Natural killer cell treated with Interleukin-12 subunit alpha and Interleukin-12 subunit beta and Interleukin-15 and Interleukin-18, amount 100 ng/mL, for 72 hours (primary cell): ENCODE data around the gene NDUFB6. TPM values are rescaled to one million over a fixed set of nuclear protein-coding genes. Genes with fewer than 3 reads are reported as not detected.
"Not testable (repeated sequence)": the region's sequence is repeated elsewhere in the genome, so short reads cannot be mapped to it uniquely, and the experiment has no call there.

Experiments
- ATAC-seq, 2 donors: fragments of 150-1000 bp; cut with Tn5 transposase in 1 of 2; sonication (Bioruptor Pico), chemical (Tn5 transposase) in 1 of 2; 2 replicates each; pipeline ENCODE4 v1.10.0; 2021
- DNase-seq: peaks from one replicate; pipeline ENCODE4 v3.0.0; 2022; ENCODE audit warnings: low spot score
- H3K27ac Mint-ChIP-seq, 2 donors: 1 replicate in 1 of 2; 2 replicates in 1 of 2; pipeline ENCODE4 v1.8.0; 2022; ENCODE audit warnings: mixed read lengths in 2 of 2, mild to moderate bottlenecking in 1 of 2, moderate library complexity in 1 of 2
- H3K27me3 Mint-ChIP-seq, 2 donors: 1 replicate in 1 of 2; 2 replicates in 1 of 2; pipeline ENCODE4 v1.8.0; 2022; ENCODE audit warnings: mixed read lengths in 2 of 2
- H3K36me3 Mint-ChIP-seq: one replicate; pipeline ENCODE4 v1.8.0; 2022; ENCODE audit warnings: mixed read lengths
- H3K4me1 Mint-ChIP-seq, 2 donors: 1 replicate in 1 of 2; 2 replicates in 1 of 2; pipeline ENCODE4 v1.8.0; 2022; ENCODE audit warnings: low read depth in 2 of 2, mixed read lengths in 2 of 2, mild to moderate bottlenecking in 1 of 2
- H3K4me3 Mint-ChIP-seq: one replicate; pipeline ENCODE4 v1.8.0; 2022; ENCODE audit warnings: mixed read lengths
- H3K9me3 Mint-ChIP-seq: 2 replicates; pipeline ENCODE4 v1.8.0; 2022; ENCODE audit warnings: mixed read lengths
- total RNA-seq, 2 donors: library from RNA; stranded (reverse); gene quantifications; one replicate each; pipeline ENCODE4 v1.2.3, GENCODE V29; 2022

Gene NDUFB6
- total RNA-seq: 10 to 100 TPM; 28.9 to 33.8 TPM

DNA sequence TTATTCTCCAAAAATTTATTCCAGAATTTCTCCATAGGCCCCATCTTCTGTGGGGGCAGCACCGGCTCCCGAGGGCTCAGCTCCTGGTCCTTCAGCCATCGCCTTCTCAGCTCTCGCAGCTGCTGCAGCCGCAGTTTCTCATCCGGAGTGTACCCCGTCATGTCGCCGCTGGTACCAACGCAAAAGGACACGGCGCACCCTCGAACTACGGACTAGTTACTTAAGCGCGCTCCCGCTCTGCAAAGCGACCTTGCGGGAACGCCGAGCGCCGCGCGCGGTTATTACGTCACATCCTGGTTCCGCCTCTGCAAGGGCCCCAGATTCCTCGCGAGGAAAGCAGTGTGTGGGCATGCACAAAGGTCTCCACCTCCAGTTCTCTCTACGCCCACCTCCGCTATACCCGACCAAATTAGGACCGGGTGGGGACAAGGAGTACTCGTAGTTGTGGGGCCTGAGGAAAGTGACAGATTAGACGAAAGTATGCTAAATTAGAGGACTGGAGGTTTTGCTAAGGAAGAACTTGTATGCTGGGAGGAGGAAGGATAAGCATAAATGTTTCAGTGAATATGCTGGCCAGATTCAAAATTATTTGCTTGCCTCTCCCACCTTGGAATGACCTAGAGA, at the start of gene NDUFB6:
TSS of gene NDUFB6 (minus strand) at position 260 of the 624 bp plus-strand sequence. CDS start at position 161, 99 bp downstream.
- H3K27ac Mint-ChIP-seq: peak within 1 kb of the TSS; percentile 90 to 99
- no peaks in the 10 kb centered on the region for H3K9me3 Mint-ChIP-seq
- H3K4me1 Mint-ChIP-seq: peaks cover 16 to 27% of the 10 kb centered on the region in 2 donors
- peak; percentile 96 for DNase-seq
- H3K27me3 Mint-ChIP-seq: peaks cover 5% of the 10 kb centered on the region in 2 donors
- peak; percentile 93 to 96 for ATAC-seq
- H3K36me3 Mint-ChIP-seq: peaks cover 3% of the 10 kb centered on the region
- H3K4me3 Mint-ChIP-seq: peak within 1 kb of the TSS; percentile 97

DNA sequence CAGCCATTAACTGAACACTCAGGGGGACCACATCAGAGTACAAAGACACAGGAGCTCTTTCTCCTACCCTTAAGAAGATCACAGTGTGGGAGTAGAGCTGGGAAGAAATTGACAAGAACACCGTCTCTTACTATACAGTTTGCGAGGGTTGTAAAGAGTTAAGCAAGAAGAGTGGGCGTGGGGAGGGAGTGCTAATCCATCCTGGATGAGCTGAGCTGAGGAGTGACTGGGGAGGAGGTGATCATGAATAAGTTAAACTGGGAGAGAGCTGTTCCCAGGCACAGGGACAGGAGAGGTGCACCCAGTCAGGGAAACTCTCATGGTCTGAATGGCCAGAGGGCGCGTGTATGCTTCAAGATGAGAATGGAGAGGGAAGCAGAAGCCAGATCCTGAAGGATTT, 45.3 kb upstream of the NDUFB6 start:
- Mint-ChIP-seq H3K4me3 (no peak overlapping the region), H3K27ac (no peak overlapping the region), H3K36me3 (no peaks in the 10 kb centered on the region), H3K27me3 (peaks cover 24 to 35% of the 10 kb centered on the region in 2 donors), H3K4me1 (no peaks in the 10 kb centered on the region), H3K9me3 (no peaks in the 10 kb centered on the region)
- no peak for DNase-seq
- no peak for ATAC-seq

DNA sequence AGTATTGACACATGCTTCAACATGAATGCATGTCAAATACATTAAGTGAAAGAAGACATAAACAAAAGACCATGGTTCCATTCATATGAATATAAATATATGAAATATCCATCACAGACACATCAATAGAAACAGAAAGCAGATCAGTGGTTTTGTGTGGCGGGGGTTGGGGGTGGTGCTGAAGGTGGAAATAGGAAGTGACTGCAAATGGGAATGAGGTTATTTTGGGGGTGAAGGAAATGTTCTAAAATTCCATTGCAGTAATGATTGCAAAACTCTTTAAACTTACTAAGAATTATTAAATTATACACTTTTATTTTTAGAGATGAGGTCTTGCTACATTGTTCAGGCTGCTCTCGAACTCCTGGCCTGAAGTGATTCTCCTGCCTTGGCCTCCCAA, 33.9 kb upstream of the NDUFB6 start:
- Mint-ChIP-seq H3K4me3 (no peak overlapping the region), H3K36me3 (no peaks in the 10 kb centered on the region), H3K4me1 (no peaks in the 10 kb centered on the region), H3K9me3 (no peaks in the 10 kb centered on the region), H3K27me3 (peaks cover 25 to 37% of the 10 kb centered on the region in 2 donors), H3K27ac (no peak overlapping the region)
- ATAC-seq: no peak
- DNase-seq: no peak

DNA sequence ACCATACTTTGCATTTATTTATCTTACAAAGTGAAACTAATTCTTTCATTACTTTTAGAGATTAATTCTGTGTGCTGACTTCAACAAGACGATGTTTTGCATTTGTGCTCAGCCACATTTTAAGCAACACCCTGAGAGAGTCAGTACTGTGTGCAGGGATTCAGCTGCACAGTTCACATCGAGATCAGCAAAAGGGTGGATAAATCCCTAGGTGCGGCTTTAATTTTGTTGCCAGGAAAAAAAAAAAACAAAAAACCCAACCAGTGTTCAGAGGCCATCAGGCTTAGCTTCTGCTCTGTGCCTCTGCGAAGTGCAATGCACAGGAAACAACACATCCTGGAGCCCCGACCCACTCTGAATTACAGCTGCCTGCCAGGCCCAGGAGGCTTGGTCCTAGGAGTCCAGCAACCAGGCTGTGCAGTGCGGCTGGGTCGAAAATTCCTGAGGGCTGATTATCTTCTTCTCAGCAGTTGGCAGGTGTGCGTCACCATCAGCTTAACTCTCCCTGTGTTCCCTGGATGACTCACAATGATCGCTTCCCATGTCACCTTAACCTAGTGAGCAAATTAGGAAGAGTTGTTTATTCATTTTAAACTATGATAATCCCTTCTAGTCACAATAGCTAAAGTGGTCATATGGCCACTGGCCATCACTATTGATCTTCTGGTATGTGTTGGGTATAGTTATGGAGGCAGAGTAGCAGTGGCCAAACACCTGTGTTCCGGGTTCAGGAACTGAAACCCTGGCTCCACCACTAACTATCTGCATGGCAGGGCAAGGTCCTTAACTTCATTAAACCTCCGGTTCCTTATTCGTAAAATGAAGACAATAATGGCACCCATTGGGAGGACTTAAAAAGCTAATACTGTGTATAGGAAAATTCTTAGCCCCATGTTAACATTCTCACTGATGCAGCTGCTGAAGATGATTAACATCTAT, 31.2 kb upstream of the NDUFB6 start:
- H3K4me1 Mint-ChIP-seq: no peaks in the 10 kb centered on the region
- no peak overlapping the region for H3K27ac Mint-ChIP-seq
- peaks cover 31 to 55% of the 10 kb centered on the region in 2 donors for H3K27me3 Mint-ChIP-seq
- ATAC-seq: no peak
- H3K9me3 Mint-ChIP-seq: no peaks in the 10 kb centered on the region
- no peak for DNase-seq
- no peaks in the 10 kb centered on the region for H3K36me3 Mint-ChIP-seq
- H3K4me3 Mint-ChIP-seq: no peak overlapping the region

DNA sequence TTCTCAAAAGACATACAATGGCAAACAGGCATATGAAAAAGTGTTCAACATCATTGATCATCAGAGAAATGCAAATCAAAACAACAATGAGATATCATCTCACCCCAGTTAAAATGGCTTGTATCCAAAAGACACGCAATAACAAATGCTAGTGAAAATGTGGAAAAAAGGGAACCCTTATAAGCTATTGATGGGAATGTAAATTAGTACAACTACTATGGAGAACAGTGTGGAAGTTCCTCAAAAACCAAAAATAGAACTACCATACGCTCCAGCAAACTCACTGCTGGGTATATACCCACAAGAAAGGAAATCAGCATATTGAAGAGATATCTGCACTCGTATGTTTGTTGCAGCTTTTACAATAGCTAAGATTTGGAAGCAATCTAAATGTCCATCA, 26.1 kb upstream of the NDUFB6 start:
- not testable (repeated sequence) for H3K4me1 Mint-ChIP-seq, H3K9me3 Mint-ChIP-seq, ATAC-seq, H3K27ac Mint-ChIP-seq, H3K4me3 Mint-ChIP-seq, DNase-seq, H3K36me3 Mint-ChIP-seq
- peaks cover 31 to 48% of the 10 kb centered on the region in 2 donors for H3K27me3 Mint-ChIP-seq

DNA sequence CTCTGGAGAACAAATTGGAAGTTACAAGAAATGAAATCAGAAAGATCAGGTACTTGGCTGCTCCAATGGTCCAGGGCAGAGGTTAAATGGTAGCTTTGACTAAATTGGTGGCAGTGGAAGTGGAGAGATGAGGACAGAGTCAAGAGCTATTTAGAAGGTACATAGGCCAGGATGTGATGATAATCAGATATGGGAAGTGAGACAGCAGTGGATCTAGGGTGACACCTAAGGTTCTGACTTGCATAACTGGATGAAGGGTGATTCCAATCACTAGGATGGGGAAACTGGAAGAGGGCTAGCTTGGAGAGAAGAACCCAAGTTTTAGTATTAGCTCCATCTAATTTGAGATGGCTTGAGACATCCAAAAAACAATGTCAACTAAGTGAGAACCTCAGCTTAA, 24.0 kb upstream of the NDUFB6 start:
- ATAC-seq (no peak), DNase-seq (no peak)
- Mint-ChIP-seq H3K9me3 (peaks cover 7% of the 10 kb centered on the region), H3K4me3 (no peak overlapping the region), H3K27ac (no peak overlapping the region), H3K4me1 (no peaks in the 10 kb centered on the region), H3K36me3 (no peaks in the 10 kb centered on the region), H3K27me3 (peaks cover 24 to 43% of the 10 kb centered on the region in 2 donors)

DNA sequence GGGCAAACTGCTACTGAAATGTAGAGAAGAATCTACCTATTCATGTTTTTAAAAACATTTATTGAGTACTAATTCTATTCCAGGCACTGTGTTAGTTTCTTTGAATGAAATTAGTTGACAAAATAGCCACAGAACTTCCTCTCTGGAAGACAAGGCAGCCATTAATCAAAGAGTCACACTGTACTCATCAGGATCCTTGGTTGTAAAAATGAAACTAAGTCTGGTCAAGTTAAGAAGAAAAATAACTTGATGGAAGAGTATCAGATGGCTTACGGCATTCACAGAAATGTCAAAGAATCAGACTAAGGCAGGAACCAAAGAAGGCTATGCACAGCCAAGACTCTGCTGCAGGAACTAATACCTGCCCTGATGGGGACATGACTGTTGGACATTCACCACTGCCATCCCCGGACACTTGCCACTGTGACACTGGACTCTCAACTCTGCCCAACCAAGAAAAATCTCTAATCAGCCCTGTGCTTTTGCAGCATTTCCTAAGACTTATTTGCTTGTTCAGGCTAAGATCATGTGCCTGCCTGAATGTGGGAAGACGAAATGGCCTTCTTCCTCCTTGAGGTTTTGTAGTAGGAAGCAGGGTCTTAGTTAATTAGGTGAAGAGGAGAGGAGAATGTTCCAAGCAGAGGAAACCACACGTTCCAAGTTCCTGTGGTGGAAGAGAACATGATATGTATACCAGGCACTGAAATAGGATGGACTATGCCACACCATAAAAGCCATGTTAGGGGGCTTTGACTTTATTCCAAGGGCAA, 23.3 kb upstream of the NDUFB6 start:
- ATAC-seq: no peak
- Mint-ChIP-seq H3K9me3 (peaks cover 7% of the 10 kb centered on the region), H3K4me1 (no peaks in the 10 kb centered on the region), H3K4me3 (no peak overlapping the region), H3K27me3 (peaks cover 24 to 43% of the 10 kb centered on the region in 2 donors), H3K27ac (no peak overlapping the region), H3K36me3 (no peaks in the 10 kb centered on the region)
- no peak for DNase-seq

DNA sequence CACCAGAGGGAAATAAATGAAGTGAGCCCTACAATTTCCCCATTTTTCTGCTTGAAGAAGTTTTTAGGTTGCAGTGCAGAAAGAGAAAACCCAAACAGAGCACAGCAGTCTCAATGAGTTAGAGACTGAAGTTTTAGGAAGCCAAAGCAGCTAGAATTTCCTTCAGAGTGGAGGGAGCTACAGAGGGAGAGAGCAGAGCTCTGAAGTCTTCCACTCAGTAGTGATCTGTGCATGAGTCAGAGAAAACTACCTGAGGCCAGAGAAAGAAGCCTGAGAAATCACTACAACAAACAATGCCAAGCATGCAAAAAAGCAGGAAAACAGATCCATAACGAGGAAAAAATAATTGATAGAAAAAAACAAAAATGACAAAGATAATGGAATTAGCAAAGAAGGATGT, 17.9 kb upstream of the NDUFB6 start:
- ATAC-seq: no peak
- H3K4me1 Mint-ChIP-seq: peaks cover 0 to 2% of the 10 kb centered on the region in 2 donors
- no peak for DNase-seq
- no peaks in the 10 kb centered on the region for H3K9me3 Mint-ChIP-seq
- H3K27me3 Mint-ChIP-seq: peaks cover 22 to 29% of the 10 kb centered on the region in 2 donors
- no peak overlapping the region for H3K4me3 Mint-ChIP-seq
- no peak overlapping the region for H3K27ac Mint-ChIP-seq
- H3K36me3 Mint-ChIP-seq: no peaks in the 10 kb centered on the region

DNA sequence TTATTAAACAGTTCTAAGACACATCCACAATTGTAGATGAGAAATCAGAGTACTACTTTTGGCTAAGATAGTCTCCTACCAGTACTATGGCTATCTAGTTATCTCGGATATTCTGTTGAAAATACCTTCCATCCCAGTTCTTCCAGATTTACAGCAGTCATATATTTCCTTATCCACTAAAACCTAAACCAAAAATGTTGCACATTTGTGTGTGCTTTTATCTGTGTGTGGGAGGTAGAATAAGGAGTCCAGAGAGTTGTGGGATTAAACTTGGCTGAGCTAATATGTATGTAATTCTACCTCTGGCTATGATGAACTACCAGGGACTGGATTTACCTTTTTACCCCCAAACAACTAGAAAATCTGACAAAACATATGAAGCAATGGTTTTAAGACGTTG, 17.5 kb upstream of the NDUFB6 start:
- peaks cover 26 to 29% of the 10 kb centered on the region in 2 donors for H3K27me3 Mint-ChIP-seq
- H3K27ac Mint-ChIP-seq: no peak overlapping the region
- H3K4me1 Mint-ChIP-seq: peaks cover 0 to 2% of the 10 kb centered on the region in 2 donors
- DNase-seq: no peak
- no peaks in the 10 kb centered on the region for H3K36me3 Mint-ChIP-seq
- no peak overlapping the region for H3K4me3 Mint-ChIP-seq
- ATAC-seq: no peak
- H3K9me3 Mint-ChIP-seq: no peaks in the 10 kb centered on the region

DNA sequence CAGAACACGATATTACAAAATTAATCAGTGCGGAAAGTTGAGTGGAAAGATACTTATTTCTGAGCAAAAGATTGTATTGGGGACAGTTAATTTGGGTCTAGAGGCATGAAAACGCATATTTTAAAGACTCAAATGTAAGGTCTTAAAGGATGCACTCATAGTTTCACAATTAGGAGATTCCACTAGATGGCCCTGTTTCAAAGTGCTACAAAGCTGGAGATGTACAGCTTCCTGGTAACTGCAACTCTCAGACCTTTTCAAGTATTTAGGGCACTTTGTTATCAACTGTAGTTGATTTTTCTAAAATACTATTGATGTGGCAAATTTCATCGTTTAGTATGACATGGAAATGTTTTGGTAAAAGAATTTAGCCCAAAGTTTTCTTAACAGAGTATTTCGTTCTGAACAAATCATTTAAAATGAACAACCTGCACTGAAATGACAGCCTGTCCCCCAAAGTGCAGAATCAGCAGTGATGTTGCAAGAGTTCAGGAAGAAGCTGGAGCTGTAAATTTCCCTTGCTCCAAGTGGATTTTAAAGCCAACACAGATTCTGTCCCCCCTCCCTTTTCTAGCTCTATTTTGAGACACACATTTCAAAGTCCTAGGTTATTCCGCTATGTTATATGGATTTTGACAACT, 16.2 kb upstream of the NDUFB6 start:
- Mint-ChIP-seq H3K4me1 (peaks cover 0 to 2% of the 10 kb centered on the region in 2 donors), H3K27ac (no peak overlapping the region), H3K27me3 (peaks cover 30 to 36% of the 10 kb centered on the region in 2 donors), H3K36me3 (no peaks in the 10 kb centered on the region), H3K4me3 (no peak overlapping the region), H3K9me3 (no peaks in the 10 kb centered on the region)
- ATAC-seq: no peak
- no peak for DNase-seq

DNA sequence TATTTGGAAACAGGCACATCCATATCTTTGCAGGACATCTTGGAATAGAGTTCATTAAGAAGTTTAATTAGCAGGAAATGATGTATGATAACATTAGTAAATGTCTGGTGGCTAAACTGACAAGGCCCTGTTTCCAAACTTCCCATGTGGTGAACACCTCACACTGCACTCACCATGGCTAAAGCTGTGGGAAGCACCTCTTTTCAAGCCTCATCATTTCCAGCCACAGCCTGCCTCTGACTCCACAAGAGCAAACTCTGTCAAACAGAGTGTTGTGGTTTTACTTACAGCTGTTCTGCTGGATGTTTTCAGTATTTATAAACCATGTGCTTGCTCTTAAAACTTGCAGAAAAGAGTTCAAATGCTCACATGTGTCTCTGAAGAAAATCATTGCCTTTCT, 14.9 kb upstream of the NDUFB6 start:
- DNase-seq: no peak
- Mint-ChIP-seq H3K27me3 (peaks cover 30 to 36% of the 10 kb centered on the region in 2 donors), H3K27ac (no peak overlapping the region), H3K4me1 (peaks cover 0 to 2% of the 10 kb centered on the region in 2 donors), H3K36me3 (no peaks in the 10 kb centered on the region), H3K9me3 (no peaks in the 10 kb centered on the region), H3K4me3 (no peak overlapping the region)
- ATAC-seq: peak; percentile 53 to 69

DNA sequence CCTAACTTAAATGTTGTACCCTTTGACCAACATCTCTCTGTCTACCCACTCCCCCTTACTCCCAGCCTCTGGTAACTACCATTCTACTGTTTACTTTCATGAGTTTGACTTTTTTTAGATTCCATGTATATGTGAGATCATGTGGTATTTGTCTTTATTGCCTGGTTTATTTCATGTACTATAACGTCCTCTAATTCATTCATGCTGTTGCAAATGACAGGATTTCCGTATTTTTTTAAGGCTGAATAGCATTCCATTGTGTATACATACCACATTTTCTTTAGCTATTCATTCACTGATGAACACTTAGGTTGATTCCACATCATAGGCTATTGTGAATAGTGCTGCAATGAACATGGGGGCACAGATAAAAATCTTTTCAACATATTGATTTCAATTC, 11.8 kb upstream of the NDUFB6 start:
- H3K9me3 Mint-ChIP-seq: no peaks in the 10 kb centered on the region
- H3K4me3 Mint-ChIP-seq: no peak overlapping the region
- H3K27me3 Mint-ChIP-seq: peaks cover 33 to 34% of the 10 kb centered on the region in 2 donors
- ATAC-seq (no peak), DNase-seq (no peak)
- H3K4me1 Mint-ChIP-seq: peaks cover 0 to 2% of the 10 kb centered on the region in 2 donors
- no peaks in the 10 kb centered on the region for H3K36me3 Mint-ChIP-seq
- H3K27ac Mint-ChIP-seq: no peak overlapping the region

DNA sequence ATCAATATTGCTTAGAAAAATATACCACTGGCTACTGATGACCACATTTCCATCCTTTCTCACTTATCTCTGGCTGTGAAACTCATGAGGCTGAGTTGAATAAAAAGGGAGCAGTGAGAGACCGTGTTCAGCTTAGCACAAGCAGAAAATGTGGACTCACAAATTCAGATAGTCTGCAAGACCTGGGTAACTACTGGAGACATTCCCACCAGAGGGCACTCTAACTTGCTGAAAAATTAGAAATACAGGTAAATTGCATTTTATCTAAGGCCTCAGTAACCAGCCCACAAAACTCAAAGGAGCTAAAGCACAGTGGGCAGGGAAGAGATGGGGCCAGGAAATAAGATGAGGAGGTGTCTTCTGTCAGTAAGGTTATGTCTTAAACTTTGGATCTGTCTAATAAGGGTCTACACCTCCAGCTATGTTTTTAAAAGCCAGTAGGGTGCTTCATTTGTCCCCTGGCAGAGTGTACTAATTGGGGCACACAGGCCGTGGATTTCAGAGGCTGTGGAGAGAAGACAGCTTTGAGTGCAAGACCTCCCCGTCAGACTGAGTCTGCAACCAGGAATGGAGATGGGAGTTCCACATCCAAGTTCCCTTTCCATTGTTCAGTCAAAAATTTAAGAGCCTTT, 8.7 kb upstream of the NDUFB6 start:
- Mint-ChIP-seq H3K4me3 (no peak overlapping the region), H3K27ac (no peak overlapping the region), H3K27me3 (peaks cover 28 to 35% of the 10 kb centered on the region in 2 donors), H3K4me1 (no peaks in the 10 kb centered on the region), H3K9me3 (no peaks in the 10 kb centered on the region), H3K36me3 (no peaks in the 10 kb centered on the region)
- ATAC-seq (no peak), DNase-seq (no peak)
